Tibial nerve (tissue), 4 donors: ENCODE measurements around the gene ZBTB1.

Experiments
- CTCF ChIP-seq, 5 experiments: fragments of 200-600 bp in 3 of 5; fragments of 450-650 bp in 2 of 5; sonication (generic) in 3 of 5; IDR thresholded peaks; one replicate each; pipeline ENCODE4 v1.5.1; 2016 to 2019; ENCODE audit warnings: antibody characterized with exemption in 5 of 5, mild to moderate bottlenecking in 3 of 5, moderate library complexity in 2 of 5
- EP300 ChIP-seq, 2 donors: sonication (generic); formaldehyde crosslinking; IDR thresholded peaks; one replicate each; pipeline ENCODE4 v1.6.1; 2017; ENCODE audit warnings: antibody characterized with exemption in 2 of 2, mild to moderate bottlenecking in 1 of 2
- POLR2A ChIP-seq, 2 donors: fragments of 450-650 bp; IDR thresholded peaks; one replicate each; pipeline ENCODE4 v1.6.1; 2017; ENCODE audit warnings: antibody characterized with exemption in 2 of 2, mild to moderate bottlenecking in 2 of 2, moderate library complexity in 2 of 2

- no peak for TF ChIP-seq POLR2A (IDR thresholded peaks at IDR 0.05)
- TF ChIP-seq CTCF (IDR thresholded peaks at IDR 0.05): no peak
- TF ChIP-seq EP300 (IDR thresholded peaks at IDR 0.05): no peak
Observed at GRCh38 chr14:64493455-64493854, 11.1 kb upstream of the ZBTB1 start.
